Upper lobe of left lung (tissue), 6 donors: ENCODE measurements around the gene SLC35B2. TPM values are rescaled to one million over a fixed set of nuclear protein-coding genes. Genes with fewer than 3 reads are reported as not detected.

ENCODE experiments used
- ATAC-seq, 2 donors: fragments of 200-7000 bp; cut with Tn5 transposase; one replicate each; pipeline ENCODE4 v1.9.1; 2022; ENCODE audit warnings: mild to moderate bottlenecking in 2 of 2, moderate library complexity in 2 of 2; ENCODE audit not compliant: low FRiP score in 2 of 2
- DNase-seq, 2 donors: peaks; one replicate each; pipeline ENCODE4 v3.0.0-alpha.2; 2019 to 2020
- H3K27ac ChIP-seq, 4 donors: fragments of 200-600 bp; sonication (generic); one replicate each; pipeline ENCODE4 v1.5.1; 2016 to 2019
- H3K27me3 ChIP-seq, 4 donors: fragments of 200-600 bp; sonication (generic); one replicate each; pipeline ENCODE4 v1.5.1; 2017 to 2019
- H3K36me3 ChIP-seq, 4 donors: fragments of 200-600 bp; sonication (generic); one replicate each; pipeline ENCODE4 v1.5.1; 2016 to 2019
- H3K4me1 ChIP-seq, 4 donors: fragments of 200-600 bp; sonication (generic); one replicate each; pipeline ENCODE4 v1.5.1; 2018 to 2019
- H3K4me3 ChIP-seq, 4 donors: fragments of 200-600 bp; sonication (generic); one replicate each; pipeline ENCODE4 v1.5.1; 2017 to 2019; ENCODE audit warnings: mild to moderate bottlenecking in 2 of 4, moderate library complexity in 1 of 4
- H3K9me3 ChIP-seq, 4 donors: fragments of 200-600 bp; sonication (generic); one replicate each; pipeline ENCODE4 v1.5.1; 2018 to 2019
- EP300 ChIP-seq, 4 donors: sonication (generic); formaldehyde crosslinking; IDR thresholded peaks; one replicate each; pipeline ENCODE4 v1.5.1; 2017; ENCODE audit warnings: antibody characterized with exemption in 4 of 4, control low read depth in 2 of 4
- POLR2A ChIP-seq, 4 donors: fragments of 450-650 bp; IDR thresholded peaks; one replicate each; pipeline ENCODE4 v1.5.1; 2016 to 2017; ENCODE audit warnings: antibody characterized with exemption in 4 of 4, mild to moderate bottlenecking in 2 of 4
- POLR2AphosphoS5 ChIP-seq, 2 donors: sonication (generic); formaldehyde crosslinking; IDR thresholded peaks; one replicate each; pipeline ENCODE4 v1.5.1; 2017; ENCODE audit warnings: antibody characterized with exemption in 2 of 2
- WGBS, 2 donors: methylation state at CpG; one replicate each; pipeline ENCODE4 v1.1.5; 2017 to 2018; 5-methylcytosine and 5-hydroxymethylcytosine counted together
- total RNA-seq, 6 donors: library from RNA; depleted of rRNA in 4 of 6; stranded (reverse); fragments of >200 nt in 4 of 6; gene quantifications; one replicate each; pipeline versions ENCODE4 v1.1.0 to v1.2.1, GENCODE V29; 2016 to 2021
- TF ChIP-seq, protein P1 (sequence below), 6 experiments: fragments of 450-650 bp in 4 of 6; fragments of 200-600 bp in 2 of 6; sonication (generic) in 2 of 6; IDR thresholded peaks; one replicate each; pipeline ENCODE4 v1.5.1; 2016 to 2019; ENCODE audit warnings: antibody characterized with exemption in 6 of 6
- donor health status: DM: no; HTN: no; CAD: no; lungs with moderate emphysema.
- donor health status: DM: no; HTN: yes; CAD: no; lungs with severe emphysema.

Gene SLC35B2
- total RNA-seq, 6 donors from 2014 or later, result 14.6 to 44.8 (median 29.8) TPM

DNA sequence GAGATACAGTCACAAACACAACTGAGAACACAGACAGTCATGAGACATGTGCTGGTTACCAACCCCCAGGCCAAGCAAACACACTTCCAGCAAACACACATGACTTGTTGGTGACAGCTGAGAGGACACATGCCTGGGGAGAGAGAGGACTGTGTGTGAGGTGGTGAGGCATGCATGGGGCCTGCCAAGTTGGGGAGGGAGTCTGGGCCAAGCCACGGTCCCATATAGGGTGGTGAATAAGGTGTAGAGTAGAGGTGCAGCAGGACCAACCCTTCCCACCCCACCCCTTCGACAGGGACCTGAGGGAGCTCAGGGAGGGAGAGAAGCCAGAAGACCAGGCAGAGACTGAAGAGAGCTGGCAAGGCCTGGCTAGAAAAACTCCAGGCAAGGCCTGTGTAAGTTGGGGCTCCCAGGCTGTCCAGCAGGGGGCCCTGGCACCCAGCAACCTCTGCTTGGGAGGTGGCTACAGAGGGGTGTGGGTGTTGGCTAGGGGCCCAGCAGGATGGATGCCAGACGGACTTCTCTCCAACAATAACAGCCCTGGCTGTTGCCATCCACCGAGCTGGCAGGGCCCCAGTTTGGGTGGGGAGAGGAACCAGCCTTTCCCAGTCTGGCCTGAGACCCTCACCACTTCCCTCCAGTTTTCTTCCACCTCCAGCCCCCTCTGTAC lies 35.9 kb downstream of the SLC35B2 start:
- Histone ChIP-seq H3K9me3 (no peaks in the 10 kb centered on the region), H3K4me1 (peaks cover 59 to 93% (median 83%) of the 10 kb centered on the region in 4 donors), H3K27ac (peak overlapping the region; percentile 71 to 91 (median 87)), H3K36me3 (no peaks in the 10 kb centered on the region), H3K4me3 (peak overlapping the region in 2 of 4 donors; percentile 0 to 87), H3K27me3 (no peaks in the 10 kb centered on the region)
- TF ChIP-seq EP300 (IDR thresholded peaks at IDR 0.05) (peak in 1 of 4 donors; percentile 93), POLR2AphosphoS5 (IDR thresholded peaks at IDR 0.05) (peak; percentile 75 to 89), POLR2A (IDR thresholded peaks at IDR 0.05) (peak in 1 of 4 donors; percentile 65)
- TF ChIP-seq, protein P1, sequence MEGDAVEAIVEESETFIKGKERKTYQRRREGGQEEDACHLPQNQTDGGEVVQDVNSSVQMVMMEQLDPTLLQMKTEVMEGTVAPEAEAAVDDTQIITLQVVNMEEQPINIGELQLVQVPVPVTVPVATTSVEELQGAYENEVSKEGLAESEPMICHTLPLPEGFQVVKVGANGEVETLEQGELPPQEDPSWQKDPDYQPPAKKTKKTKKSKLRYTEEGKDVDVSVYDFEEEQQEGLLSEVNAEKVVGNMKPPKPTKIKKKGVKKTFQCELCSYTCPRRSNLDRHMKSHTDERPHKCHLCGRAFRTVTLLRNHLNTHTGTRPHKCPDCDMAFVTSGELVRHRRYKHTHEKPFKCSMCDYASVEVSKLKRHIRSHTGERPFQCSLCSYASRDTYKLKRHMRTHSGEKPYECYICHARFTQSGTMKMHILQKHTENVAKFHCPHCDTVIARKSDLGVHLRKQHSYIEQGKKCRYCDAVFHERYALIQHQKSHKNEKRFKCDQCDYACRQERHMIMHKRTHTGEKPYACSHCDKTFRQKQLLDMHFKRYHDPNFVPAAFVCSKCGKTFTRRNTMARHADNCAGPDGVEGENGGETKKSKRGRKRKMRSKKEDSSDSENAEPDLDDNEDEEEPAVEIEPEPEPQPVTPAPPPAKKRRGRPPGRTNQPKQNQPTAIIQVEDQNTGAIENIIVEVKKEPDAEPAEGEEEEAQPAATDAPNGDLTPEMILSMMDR (IDR thresholded peaks at IDR 0.05), result peak; percentile 84 to 91 (median 88)
- ATAC-seq, result peak; percentile 64 to 87
- WGBS, 2 donors, result 10 to 19% methylated on average over 2 to 4 of the region's 4 CpGs
- DNase-seq, result peak; percentile 84 to 93

DNA sequence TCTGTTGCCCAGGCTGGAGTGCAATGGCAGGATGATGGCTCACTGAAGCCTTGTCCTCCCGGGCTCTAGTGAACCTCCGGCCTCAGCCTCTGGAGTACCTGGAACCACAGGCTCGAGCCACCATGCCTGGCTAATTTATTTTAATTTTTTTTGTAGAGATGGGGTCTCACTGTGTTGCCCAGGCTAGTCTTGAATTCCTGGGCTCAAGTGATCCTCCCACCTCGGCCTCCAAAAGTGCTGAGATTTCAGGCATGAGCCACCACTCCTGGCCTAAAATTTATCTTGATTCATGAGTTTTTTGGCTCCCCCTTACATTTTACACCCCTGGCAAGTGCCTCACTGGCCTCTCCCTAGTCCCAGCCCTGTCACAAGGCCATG lies 36.4 kb downstream of the SLC35B2 start:
- Histone ChIP-seq H3K9me3 (no peaks in the 10 kb centered on the region), H3K4me3 (no peak overlapping the region), H3K27me3 (no peaks in the 10 kb centered on the region), H3K36me3 (no peaks in the 10 kb centered on the region), H3K27ac (peak overlapping the region; percentile 71 to 91 (median 87)), H3K4me1 (peaks cover 58 to 88% (median 78%) of the 10 kb centered on the region in 4 donors)
- TF ChIP-seq POLR2AphosphoS5 (IDR thresholded peaks at IDR 0.05) (no peak), POLR2A (IDR thresholded peaks at IDR 0.05) (no peak), EP300 (IDR thresholded peaks at IDR 0.05) (no peak)
- TF ChIP-seq, protein P1 (IDR thresholded peaks at IDR 0.05), result no peak
- DNase-seq (no peak), ATAC-seq (no peak)
- 85 to 90% methylated on average over 4 of the region's 4 CpGs for WGBS, 2 donors

DNA sequence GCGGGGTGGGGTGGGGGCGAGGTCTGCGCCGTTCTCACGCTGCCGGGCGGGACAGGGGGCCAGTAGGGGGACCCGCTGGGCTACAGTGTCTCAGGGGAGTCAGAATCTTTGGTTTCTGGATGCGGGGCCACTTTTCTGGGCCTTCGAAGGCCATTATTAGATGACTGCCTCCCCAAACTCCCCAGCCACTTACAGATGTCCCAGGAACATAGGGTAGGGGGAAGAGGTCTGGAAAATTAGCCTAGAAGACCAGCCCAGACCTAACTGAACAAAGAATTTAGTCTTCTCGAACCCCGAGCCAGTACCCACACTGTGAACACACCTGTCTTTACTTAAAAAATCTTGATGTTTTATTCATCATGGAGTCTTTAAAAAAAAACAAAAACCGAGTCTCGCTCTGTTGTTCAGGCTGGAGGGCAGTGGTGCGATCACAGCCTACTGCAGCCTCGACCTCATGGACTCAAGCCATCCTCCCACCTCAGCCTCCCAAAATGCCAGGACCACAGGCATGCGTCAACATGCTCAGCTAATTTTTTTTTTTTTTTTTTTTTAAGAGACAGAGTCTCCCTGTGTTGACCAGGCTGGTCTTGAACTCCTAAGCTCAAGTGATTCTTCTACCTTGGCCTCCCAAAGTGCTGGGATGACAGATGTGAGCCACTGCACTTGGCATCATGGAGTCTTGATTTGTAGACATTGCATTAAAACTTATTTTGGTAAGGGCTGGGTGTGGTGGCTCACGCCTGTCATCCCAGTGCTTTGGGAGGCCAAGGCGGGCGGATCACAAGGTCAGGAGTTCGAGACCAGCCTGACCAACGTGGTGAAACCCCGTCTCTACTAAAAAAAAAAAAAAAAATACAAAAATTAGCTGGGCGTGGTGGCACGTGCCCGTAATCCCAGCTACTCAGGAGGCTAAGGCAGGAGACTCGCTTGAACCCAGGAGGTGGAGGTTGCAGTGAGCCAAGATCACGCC lies 37.2 kb downstream of the SLC35B2 start:
- H3K27ac ChIP-seq, result peak overlapping the region; percentile 86 to 91 (median 87)
- no peak for TF ChIP-seq POLR2AphosphoS5 (IDR thresholded peaks at IDR 0.05)
- TF ChIP-seq, protein P1 (IDR thresholded peaks at IDR 0.05), result no peak
- no peak for TF ChIP-seq EP300 (IDR thresholded peaks at IDR 0.05)
- no peak for TF ChIP-seq POLR2A (IDR thresholded peaks at IDR 0.05)
- DNase-seq (no peak), ATAC-seq (no peak)
- H3K4me1 ChIP-seq, result peaks cover 58 to 83% (median 74%) of the 10 kb centered on the region in 4 donors
- H3K4me3 ChIP-seq, result peak overlapping the region; percentile 27 to 60 (median 48)
- WGBS, 2 donors, result 65 to 93% methylated on average over 18 to 27 of the region's 28 CpGs
- H3K9me3 ChIP-seq, result no peaks in the 10 kb centered on the region
- H3K36me3 ChIP-seq, result no peaks in the 10 kb centered on the region
- H3K27me3 ChIP-seq, result no peaks in the 10 kb centered on the region

DNA sequence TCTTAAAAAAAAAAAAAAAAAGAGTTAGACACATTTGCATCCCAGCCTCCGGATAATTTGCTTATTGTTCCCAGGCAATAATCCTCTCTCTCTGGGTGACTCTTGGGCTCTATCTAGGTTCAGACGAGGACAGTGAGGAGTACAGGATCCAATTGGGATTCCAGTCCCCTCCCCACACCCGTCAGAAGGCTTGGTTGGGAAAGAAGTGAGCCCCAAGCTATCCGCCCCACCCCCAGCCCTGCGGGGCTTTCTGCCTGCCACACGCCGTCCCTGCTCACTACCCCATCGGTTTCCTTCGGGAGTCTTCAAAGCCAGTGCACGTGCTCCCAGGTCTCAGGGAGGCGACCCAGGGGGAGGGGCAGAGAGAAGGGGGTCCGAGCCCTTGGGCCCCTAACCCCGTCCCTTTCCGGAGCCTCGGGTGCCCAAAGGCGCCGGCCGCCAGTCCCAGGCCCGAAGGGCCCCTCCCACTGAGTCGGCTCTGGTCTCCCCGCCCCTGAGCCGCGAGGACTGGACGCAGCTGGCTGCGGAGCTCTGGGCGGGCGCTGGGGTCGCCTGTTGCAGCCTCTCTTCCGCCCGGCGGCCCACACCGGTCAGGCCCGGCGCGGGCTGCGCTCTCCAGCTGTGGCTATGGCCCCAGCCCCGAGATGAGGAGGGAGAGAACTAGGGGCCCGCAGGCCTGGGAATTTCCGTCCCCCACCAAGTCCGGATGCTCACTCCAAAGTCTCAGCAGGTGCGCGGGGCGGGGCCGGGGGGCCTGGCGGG lies 38.1 kb downstream of the SLC35B2 start:
- TF ChIP-seq, protein P1 (IDR thresholded peaks at IDR 0.05), result peak in 1 of 6 experiments; percentile 22
- peak; percentile 47 to 63 for TF ChIP-seq POLR2AphosphoS5 (IDR thresholded peaks at IDR 0.05)
- TF ChIP-seq EP300 (IDR thresholded peaks at IDR 0.05), result no peak
- peak in 3 of 4 donors; percentile 56 to 87 (median 67) for TF ChIP-seq POLR2A (IDR thresholded peaks at IDR 0.05)
- H3K9me3 ChIP-seq, result no peaks in the 10 kb centered on the region
- H3K36me3 ChIP-seq, result no peaks in the 10 kb centered on the region
- H3K4me1 ChIP-seq, result peaks cover 55 to 76% (median 69%) of the 10 kb centered on the region in 4 donors
- WGBS, 2 donors, result 8% methylated on average over 23 to 30 of the region's 45 CpGs
- H3K27me3 ChIP-seq, result no peaks in the 10 kb centered on the region
- ATAC-seq (peak; percentile 85 to 88), DNase-seq (peak; percentile 92 to 94)
- H3K27ac ChIP-seq, result peak overlapping the region; percentile 86 to 91 (median 87)
- peak overlapping the region; percentile 27 to 60 (median 48) for H3K4me3 ChIP-seq
